Keratinocyte (primary cell): Measurements from ENCODE around the gene KCNIP3. TPM values are rescaled to one million over a fixed set of nuclear protein-coding genes. Genes with fewer than 3 reads are reported as not detected.
A peak's percentile ranks its signal among the peaks of the same experiment; 100 is the strongest.

ENCODE experiments used
- DNase-seq: peaks from one replicate; pipeline ENCODE4 v3.0.0-alpha.2; 2011; ENCODE audit warnings: low read depth, missing footprints, low spot score
- FAIRE-seq: peaks from 2 replicates; lab custom pipeline; 2011; peaks lifted over from hg19 to GRCh38; lab: Jason Lieb, UNC
- H2AFZ ChIP-seq: 2 replicates; pipeline ENCODE4 v1.6.0; 2012; ENCODE audit warnings: low read length, control low read depth, inconsistent platforms; ENCODE audit not compliant: control insufficient read depth
- H3K27ac ChIP-seq: 2 replicates; pipeline ENCODE4 v1.5.1; 2011; ENCODE audit warnings: low read length; ENCODE audit not compliant: control insufficient read depth, insufficient read depth
- H3K27me3 ChIP-seq: 3 replicates; pipeline ENCODE4 v1.6.0; 2011; ENCODE audit warnings: low read length; ENCODE audit not compliant: control insufficient read depth, insufficient read depth; ENCODE audit errors: extremely low read depth
- H3K36me3 ChIP-seq, 2 experiments: 2 replicates in 1 of 2; 3 replicates in 1 of 2; pipeline ENCODE4 v1.5.1; 2011; ENCODE audit warnings: low read length in 2 of 2, mild to moderate bottlenecking in 1 of 2; ENCODE audit not compliant: control insufficient read depth in 2 of 2, insufficient read depth in 2 of 2; ENCODE audit errors: extremely low read depth in 1 of 2
- H3K4me1 ChIP-seq: 3 replicates; pipeline ENCODE4 v1.5.1; 2011; ENCODE audit warnings: low read length; ENCODE audit not compliant: control insufficient read depth, insufficient read depth; ENCODE audit errors: extremely low read depth
- H3K4me2 ChIP-seq: 3 replicates; pipeline ENCODE4 v1.6.0; 2011; ENCODE audit warnings: low read depth, low read length; ENCODE audit not compliant: control insufficient read depth, insufficient read depth; ENCODE audit errors: extremely low read depth
- H3K4me3 ChIP-seq, 3 experiments: fragments of 200-600 bp in 1 of 3; sonication (generic) in 1 of 3; 2 replicates in 2 of 3; 3 replicates in 1 of 3; pipeline ENCODE4 v1.5.1; 2011 to 2016; ENCODE audit warnings: low read length in 3 of 3, mild to moderate bottlenecking in 3 of 3, control low read depth in 2 of 3, inconsistent platforms in 1 of 3, low read depth in 1 of 3, mixed read lengths in 1 of 3, mixed run types in 1 of 3, moderate library complexity in 1 of 3; ENCODE audit not compliant: control insufficient read depth in 2 of 3, insufficient read depth in 2 of 3; ENCODE audit errors: extremely low read depth in 1 of 3
- H3K79me2 ChIP-seq: 2 replicates; pipeline ENCODE4 v1.6.0; 2012; ENCODE audit warnings: low read length; ENCODE audit not compliant: control insufficient read depth, insufficient read depth
- H3K9ac ChIP-seq: 3 replicates; pipeline ENCODE4 v1.6.0; 2011; ENCODE audit warnings: low read length; ENCODE audit not compliant: control insufficient read depth, insufficient read depth; ENCODE audit errors: extremely low read depth
- H3K9me1 ChIP-seq: 3 replicates; pipeline ENCODE4 v1.6.0; 2011; ENCODE audit warnings: low read length; ENCODE audit not compliant: control insufficient read depth, insufficient read depth; ENCODE audit errors: extremely low read depth
- H3K9me3 ChIP-seq: 2 replicates; pipeline ENCODE4 v1.5.1; 2012; ENCODE audit warnings: low read depth, low read length; ENCODE audit not compliant: control insufficient read depth
- H4K20me1 ChIP-seq: 3 replicates; pipeline ENCODE4 v1.6.0; 2011; ENCODE audit warnings: low read length; ENCODE audit not compliant: control insufficient read depth, insufficient read depth; ENCODE audit errors: extremely low read depth
- EZH2 ChIP-seq: IDR thresholded peaks from one replicate; pipeline ENCODE4 v1.6.1; 2012; ENCODE audit warnings: inconsistent platforms, mild to moderate bottlenecking, low read length, moderate library complexity
- dilution Hi-C: fragments of 300-500 bp; cut with MboI; formaldehyde crosslinking; loops from one replicate; pipeline ENCODE4 v1.7.0; 2020; ENCODE audit warnings: low sequenced_read_pairs; ENCODE audit not compliant: extremely low pct_ligation_motif_present
- polyA plus RNA-seq, 5 experiments: library from polyadenylated mRNA; depleted of rRNA in 3 of 5; stranded (reverse) in 3 of 5; stranded (forward) in 1 of 5; unstranded in 1 of 5; fragments of >200 nt; gene quantifications; 1 replicate in 1 of 5; 2 replicates in 3 of 5; 3 replicates in 1 of 5; pipeline versions ENCODE4 v1.2.1 to v1.2.3, GENCODE V29; 2011 to 2012; ENCODE audit warnings: missing spikeins in 2 of 5, low read depth in 1 of 5, low replicate concordance in 1 of 5
- TF ChIP-seq, protein P1 (sequence below), 3 experiments: IDR thresholded peaks in 1 of 3; conservative IDR thresholded peaks in 1 of 3; optimal IDR thresholded peaks in 1 of 3; 2 replicates in 2 of 3; 3 replicates in 1 of 3; pipeline versions ENCODE3 to v1.5.1; 2011; ENCODE audit warnings: low read length in 3 of 3, mild to moderate bottlenecking in 3 of 3, moderate library complexity in 2 of 3, control low read depth in 1 of 3, inconsistent platforms in 1 of 3; ENCODE audit not compliant: insufficient read depth in 2 of 3; ENCODE audit errors: extremely low read depth in 1 of 3

KCNIP3 gene
- polyA plus RNA-seq, 1 donor (not counting 4 experiments of a cell fraction or from before 2014, with no cell fraction given), result 0.66 TPM

DNA sequence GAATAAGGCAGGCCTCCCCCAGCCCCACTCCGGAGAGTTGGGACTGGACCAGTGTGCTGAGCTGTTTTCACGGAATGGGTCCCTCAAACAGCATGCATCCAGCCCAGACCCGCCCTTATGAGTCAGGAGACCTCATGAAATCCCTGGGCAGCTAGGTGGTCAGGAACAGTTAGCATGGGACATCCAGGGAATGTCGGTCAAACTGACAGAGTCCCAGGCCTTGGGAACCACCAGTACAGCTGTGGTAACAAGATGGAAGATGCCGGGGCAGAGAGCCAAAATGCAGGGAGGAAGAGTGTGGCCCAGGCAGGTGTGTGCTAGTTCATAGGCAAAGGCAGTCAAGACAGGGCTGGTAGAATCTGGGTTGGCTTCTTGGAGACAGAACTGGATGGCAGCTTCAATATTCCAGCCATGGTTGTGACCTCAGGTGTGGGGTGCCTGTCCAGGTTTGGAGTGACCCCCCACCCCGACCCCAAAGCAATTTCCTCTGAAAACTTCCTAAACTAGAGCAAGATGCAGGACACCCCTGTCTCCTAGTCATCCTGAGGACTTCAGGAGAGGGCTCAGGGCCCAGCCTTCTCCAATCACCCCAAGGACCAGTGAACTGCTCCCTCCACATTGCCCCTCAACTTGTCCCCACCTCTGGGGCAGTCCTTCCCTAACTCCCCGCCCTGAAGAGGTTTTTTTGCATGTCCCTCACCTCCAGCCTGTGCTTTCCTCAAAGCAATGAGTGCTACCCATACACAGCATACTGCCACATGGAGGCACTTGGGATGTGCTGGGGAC lies 46.5 kb downstream of the KCNIP3 start:
- Histone ChIP-seq H3K79me2 (no peaks in the 10 kb centered on the region), H3K9me1 (no peaks in the 10 kb centered on the region), H3K27me3 (peaks cover 26% of the 10 kb centered on the region), H3K36me3 (no peaks in the 10 kb centered on the region), H3K9me3 (no peaks in the 10 kb centered on the region), H3K4me2 (peak overlapping the region; percentile 27), H2AFZ (no peak overlapping the region), H4K20me1 (no peaks in the 10 kb centered on the region), H3K4me1 (peaks cover 16% of the 10 kb centered on the region), H3K4me3 (no peak overlapping the region), H3K27ac (no peak overlapping the region), H3K9ac (no peak overlapping the region)
- dilution Hi-C loops, result no loop called here
- TF ChIP-seq, protein P1, sequence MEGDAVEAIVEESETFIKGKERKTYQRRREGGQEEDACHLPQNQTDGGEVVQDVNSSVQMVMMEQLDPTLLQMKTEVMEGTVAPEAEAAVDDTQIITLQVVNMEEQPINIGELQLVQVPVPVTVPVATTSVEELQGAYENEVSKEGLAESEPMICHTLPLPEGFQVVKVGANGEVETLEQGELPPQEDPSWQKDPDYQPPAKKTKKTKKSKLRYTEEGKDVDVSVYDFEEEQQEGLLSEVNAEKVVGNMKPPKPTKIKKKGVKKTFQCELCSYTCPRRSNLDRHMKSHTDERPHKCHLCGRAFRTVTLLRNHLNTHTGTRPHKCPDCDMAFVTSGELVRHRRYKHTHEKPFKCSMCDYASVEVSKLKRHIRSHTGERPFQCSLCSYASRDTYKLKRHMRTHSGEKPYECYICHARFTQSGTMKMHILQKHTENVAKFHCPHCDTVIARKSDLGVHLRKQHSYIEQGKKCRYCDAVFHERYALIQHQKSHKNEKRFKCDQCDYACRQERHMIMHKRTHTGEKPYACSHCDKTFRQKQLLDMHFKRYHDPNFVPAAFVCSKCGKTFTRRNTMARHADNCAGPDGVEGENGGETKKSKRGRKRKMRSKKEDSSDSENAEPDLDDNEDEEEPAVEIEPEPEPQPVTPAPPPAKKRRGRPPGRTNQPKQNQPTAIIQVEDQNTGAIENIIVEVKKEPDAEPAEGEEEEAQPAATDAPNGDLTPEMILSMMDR (optimal IDR thresholded peaks at IDR 0.05 in 1 of 3, IDR thresholded peaks at IDR 0.05 in 1 of 3, conservative IDR thresholded peaks at IDR 0.05 in 1 of 3; ENCODE audit: extremely low read depth in 1 of 3, insufficient read depth in 2 of 3, low read length in 3 of 3), result no peak
- no peak for TF ChIP-seq EZH2
- DNase-seq (peak; percentile 45), FAIRE-seq (peak; percentile 56)

DNA sequence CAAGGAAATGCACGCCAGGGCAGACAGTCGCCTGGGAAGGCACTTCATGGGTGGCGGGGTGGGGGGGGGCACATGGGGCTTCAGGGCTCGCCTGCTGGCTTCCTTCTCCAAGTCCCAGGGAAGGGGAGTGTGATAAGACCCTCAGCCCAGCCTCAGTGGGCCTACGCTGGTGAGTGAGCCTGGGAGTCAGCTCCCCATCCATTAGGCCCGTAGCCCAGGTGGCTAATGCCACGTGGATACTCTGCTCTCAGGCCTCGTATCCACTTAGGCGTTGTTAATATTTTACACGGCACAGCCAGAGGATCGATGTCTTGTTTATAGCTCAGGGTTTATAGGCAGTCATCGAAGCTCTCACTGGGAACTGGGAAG lies 47.1 kb downstream of the KCNIP3 start:
- Histone ChIP-seq H3K4me1 (peaks cover 16% of the 10 kb centered on the region), H3K9me1 (no peaks in the 10 kb centered on the region), H2AFZ (no peak overlapping the region), H4K20me1 (no peaks in the 10 kb centered on the region), H3K9me3 (no peaks in the 10 kb centered on the region), H3K27me3 (peaks cover 30% of the 10 kb centered on the region), H3K27ac (no peak overlapping the region), H3K36me3 (no peaks in the 10 kb centered on the region), H3K4me2 (no peak overlapping the region), H3K4me3 (no peak overlapping the region), H3K79me2 (no peaks in the 10 kb centered on the region), H3K9ac (no peak overlapping the region)
- dilution Hi-C loops, result no loop called here
- FAIRE-seq (no peak), DNase-seq (no peak)
- TF ChIP-seq EZH2, result no peak
- TF ChIP-seq, protein P1 (optimal IDR thresholded peaks at IDR 0.05 in 1 of 3, IDR thresholded peaks at IDR 0.05 in 1 of 3, conservative IDR thresholded peaks at IDR 0.05 in 1 of 3; ENCODE audit: extremely low read depth in 1 of 3, insufficient read depth in 2 of 3, low read length in 3 of 3), result no peak
